ENCODE results near the gene MTR. TPM values are rescaled to one million over a fixed set of nuclear protein-coding genes. Genes with fewer than 3 reads are reported as not detected.

The MTR gene
- total and polyA plus RNA-seq, 9 of the 15 experiments (the other 6 are each of a cell fraction or from before 2014, with no cell fraction given), result 3.4 to 44.3 (median 20.3) TPM

DNA sequence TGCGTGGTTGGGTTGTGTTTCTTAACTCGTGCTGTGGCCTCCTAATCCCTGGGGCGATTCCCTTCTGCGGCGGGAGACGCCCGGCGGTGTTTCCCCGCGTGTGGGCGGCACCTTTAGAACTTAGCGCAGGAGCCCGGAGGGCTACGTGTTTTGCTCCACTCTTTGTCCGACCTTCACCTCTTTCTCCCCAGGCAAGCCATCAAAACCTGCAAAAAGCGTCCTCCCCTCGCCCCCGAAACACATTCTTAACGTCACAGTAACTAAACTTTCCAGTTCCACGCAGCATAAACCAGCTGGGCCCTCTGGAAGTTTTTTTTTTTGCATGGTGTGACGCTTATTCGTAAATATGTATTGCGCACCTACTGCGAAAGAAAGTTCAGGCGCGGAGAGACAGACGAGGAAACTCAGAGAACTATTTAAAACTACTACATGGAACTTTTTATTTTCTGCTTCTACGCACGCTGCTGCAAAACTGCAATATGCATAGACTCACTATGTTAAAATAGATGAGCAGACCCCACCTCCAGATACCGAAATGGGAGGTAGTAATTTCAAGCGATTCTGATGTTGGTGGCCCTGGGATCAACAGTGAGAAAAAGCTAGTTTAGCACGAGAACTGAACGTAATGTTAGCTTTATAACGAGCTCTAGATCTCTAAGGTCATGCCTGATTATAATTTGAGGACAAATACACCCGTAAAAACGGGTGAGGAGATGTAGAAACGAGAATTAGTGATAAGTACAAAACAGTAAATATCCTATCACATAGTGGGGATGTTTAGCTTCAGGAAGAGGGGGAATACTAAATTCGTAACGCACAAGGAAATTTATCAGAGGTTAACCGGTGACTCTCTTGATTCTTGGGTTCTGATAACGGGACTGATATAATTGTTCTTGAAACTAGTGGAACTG lies 920 bp downstream of the MTR start (continued):
- TF ChIP-seq, protein P1, sequence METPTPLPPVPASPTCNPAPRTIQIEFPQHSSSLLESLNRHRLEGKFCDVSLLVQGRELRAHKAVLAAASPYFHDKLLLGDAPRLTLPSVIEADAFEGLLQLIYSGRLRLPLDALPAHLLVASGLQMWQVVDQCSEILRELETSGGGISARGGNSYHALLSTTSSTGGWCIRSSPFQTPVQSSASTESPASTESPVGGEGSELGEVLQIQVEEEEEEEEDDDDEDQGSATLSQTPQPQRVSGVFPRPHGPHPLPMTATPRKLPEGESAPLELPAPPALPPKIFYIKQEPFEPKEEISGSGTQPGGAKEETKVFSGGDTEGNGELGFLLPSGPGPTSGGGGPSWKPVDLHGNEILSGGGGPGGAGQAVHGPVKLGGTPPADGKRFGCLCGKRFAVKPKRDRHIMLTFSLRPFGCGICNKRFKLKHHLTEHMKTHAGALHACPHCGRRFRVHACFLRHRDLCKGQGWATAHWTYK (CRISPR knock-in tag; IDR thresholded peaks at IDR 0.05), result no peak
- TF ChIP-seq, protein P2, sequence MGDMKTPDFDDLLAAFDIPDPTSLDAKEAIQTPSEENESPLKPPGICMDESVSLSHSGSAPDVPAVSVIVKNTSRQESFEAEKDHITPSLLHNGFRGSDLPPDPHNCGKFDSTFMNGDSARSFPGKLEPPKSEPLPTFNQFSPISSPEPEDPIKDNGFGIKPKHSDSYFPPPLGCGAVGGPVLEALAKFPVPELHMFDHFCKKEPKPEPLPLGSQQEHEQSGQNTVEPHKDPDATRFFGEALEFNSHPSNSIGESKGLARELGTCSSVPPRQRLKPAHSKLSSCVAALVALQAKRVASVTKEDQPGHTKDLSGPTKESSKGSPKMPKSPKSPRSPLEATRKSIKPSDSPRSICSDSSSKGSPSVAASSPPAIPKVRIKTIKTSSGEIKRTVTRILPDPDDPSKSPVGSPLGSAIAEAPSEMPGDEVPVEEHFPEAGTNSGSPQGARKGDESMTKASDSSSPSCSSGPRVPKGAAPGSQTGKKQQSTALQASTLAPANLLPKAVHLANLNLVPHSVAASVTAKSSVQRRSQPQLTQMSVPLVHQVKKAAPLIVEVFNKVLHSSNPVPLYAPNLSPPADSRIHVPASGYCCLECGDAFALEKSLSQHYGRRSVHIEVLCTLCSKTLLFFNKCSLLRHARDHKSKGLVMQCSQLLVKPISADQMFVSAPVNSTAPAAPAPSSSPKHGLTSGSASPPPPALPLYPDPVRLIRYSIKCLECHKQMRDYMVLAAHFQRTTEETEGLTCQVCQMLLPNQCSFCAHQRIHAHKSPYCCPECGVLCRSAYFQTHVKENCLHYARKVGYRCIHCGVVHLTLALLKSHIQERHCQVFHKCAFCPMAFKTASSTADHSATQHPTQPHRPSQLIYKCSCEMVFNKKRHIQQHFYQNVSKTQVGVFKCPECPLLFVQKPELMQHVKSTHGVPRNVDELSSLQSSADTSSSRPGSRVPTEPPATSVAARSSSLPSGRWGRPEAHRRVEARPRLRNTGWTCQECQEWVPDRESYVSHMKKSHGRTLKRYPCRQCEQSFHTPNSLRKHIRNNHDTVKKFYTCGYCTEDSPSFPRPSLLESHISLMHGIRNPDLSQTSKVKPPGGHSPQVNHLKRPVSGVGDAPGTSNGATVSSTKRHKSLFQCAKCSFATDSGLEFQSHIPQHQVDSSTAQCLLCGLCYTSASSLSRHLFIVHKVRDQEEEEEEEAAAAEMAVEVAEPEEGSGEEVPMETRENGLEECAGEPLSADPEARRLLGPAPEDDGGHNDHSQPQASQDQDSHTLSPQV (IDR thresholded peaks at IDR 0.05), result no peak
- TF ChIP-seq ZNF785 (CRISPR knock-in tag; IDR thresholded peaks at IDR 0.05) (no peak), FIP1L1 (IDR thresholded peaks at IDR 0.05; ENCODE audit: low read depth, low read length, poor library complexity, severe bottlenecking) (peak; percentile 50), SMARCE1 (IDR thresholded peaks at IDR 0.05) (no peak), FOXK2 (conservative IDR thresholded peaks at IDR 0.05 in 1 of 2, IDR thresholded peaks at IDR 0.05 in 1 of 2; ENCODE audit: low read depth in 2 of 2) (no peak; a peak in 1 of 4 replicates), FOS (IDR thresholded peaks at IDR 0.05; ENCODE audit: extremely low read depth, insufficient read length) (no peak), L3MBTL2 (IDR thresholded peaks at IDR 0.05) (no peak), TARDBP (IDR thresholded peaks at IDR 0.05) (no peak), ZNF134 (CRISPR knock-in tag; conservative IDR thresholded peaks at IDR 0.05) (no peak), GATAD2B (IDR thresholded peaks at IDR 0.05; ENCODE audit: borderline replicate concordance) (0 out of 2 replicates have a peak, but pooled peaks have one; percentile 39), ELF2 (CRISPR knock-in tag; IDR thresholded peaks at IDR 0.05) (peak; percentile 9; the same call in 1 of the 2 replicates), NELFE (IDR thresholded peaks at IDR 0.05; ENCODE audit: insufficient read depth, insufficient read length) (no peak), ATF2 (CRISPR knock-in tag; IDR thresholded peaks at IDR 0.05) (no peak), FOSL1 (tag; conservative IDR thresholded peaks at IDR 0.05) (peak; percentile 43; the same call in 1 of the 2 replicates)
- TF ChIP-seq, protein P3, sequence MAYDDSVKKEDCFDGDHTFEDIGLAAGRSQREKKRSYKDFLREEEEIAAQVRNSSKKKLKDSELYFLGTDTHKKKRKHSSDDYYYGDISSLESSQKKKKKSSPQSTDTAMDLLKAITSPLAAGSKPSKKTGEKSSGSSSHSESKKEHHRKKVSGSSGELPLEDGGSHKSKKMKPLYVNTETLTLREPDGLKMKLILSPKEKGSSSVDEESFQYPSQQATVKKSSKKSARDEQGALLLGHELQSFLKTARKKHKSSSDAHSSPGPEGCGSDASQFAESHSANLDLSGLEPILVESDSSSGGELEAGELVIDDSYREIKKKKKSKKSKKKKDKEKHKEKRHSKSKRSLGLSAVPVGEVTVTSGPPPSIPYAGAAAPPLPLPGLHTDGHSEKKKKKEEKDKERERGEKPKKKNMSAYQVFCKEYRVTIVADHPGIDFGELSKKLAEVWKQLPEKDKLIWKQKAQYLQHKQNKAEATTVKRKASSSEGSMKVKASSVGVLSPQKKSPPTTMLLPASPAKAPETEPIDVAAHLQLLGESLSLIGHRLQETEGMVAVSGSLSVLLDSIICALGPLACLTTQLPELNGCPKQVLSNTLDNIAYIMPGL (CRISPR knock-in tag; IDR thresholded peaks at IDR 0.05), result no peak
- TF ChIP-seq, protein P4, sequence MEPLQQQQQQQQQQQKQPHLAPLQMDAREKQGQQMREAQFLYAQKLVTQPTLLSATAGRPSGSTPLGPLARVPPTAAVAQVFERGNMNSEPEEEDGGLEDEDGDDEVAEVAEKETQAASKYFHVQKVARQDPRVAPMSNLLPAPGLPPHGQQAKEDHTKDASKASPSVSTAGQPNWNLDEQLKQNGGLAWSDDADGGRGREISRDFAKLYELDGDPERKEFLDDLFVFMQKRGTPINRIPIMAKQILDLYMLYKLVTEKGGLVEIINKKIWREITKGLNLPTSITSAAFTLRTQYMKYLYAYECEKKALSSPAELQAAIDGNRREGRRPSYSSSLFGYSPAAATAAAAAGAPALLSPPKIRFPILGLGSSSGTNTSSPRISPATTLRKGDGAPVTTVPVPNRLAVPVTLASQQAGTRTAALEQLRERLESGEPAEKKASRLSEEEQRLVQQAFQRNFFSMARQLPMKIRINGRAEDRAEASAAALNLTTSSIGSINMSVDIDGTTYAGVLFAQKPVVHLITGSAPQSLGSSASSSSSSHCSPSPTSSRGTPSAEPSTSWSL (CRISPR knock-in tag; IDR thresholded peaks at IDR 0.05; ENCODE audit: borderline replicate concordance), result no peak

Data from K562 (cell line).